HepG2 (cell line): ENCODE measurements around the gene RAB3B. TPM values are rescaled to one million over a fixed set of nuclear protein-coding genes. Genes with fewer than 3 reads are reported as not detected.

ENCODE experiments used
- ATAC-seq: fragments of 200-7000 bp; cut with Tn5 transposase; 3 replicates; pipeline ENCODE4 v1.9.1; 2020; ENCODE audit warnings: mild to moderate bottlenecking, moderate library complexity
- BruUV-seq: library from RNA; stranded (reverse); fragments of 400-500 nt; replicated peaks from 2 replicates; lab custom pipeline; 2021; lab: Mats Ljungman, UMichigan
- CTCF ChIA-PET: fragments of 300-600 bp; formaldehyde crosslinking; extraction: SDS; loops from one replicate; lab custom pipeline; 2021; ENCODE audit warnings: low total read pairs, inconsistent platforms, low intra/inter-chr PET ratio; lab: Yijun Ruan, JAX
- POLR2A ChIA-PET: fragments of 350-600 bp; sonication (Branson Sonifier 250); formaldehyde crosslinking; loops from one replicate; lab custom pipeline; 2020; ENCODE audit warnings: antibody characterized with exemption, inconsistent platforms; lab: Yijun Ruan, JAX
- DNase-seq: peaks from one replicate; pipeline ENCODE4 v3.0.0-alpha.2; 2015; ENCODE audit warnings: low spot score
- FAIRE-seq: peaks from 3 replicates; lab custom pipeline; 2011; peaks lifted over from hg19 to GRCh38; lab: Jason Lieb, UNC
- H2AFZ ChIP-seq: one replicate; pipeline ENCODE4 v1.6.1; 2011; ENCODE audit warnings: low read length, inconsistent platforms
- H3K27ac ChIP-seq: fragments of 300-600 bp; 3 replicates; pipeline ENCODE4 v1.8.0; 2011; ENCODE audit warnings: mixed run types, mild to moderate bottlenecking, mixed read lengths, low read length, inconsistent platforms; ENCODE audit not compliant: insufficient read depth; ENCODE audit errors: extremely low read length
- H3K27me3 ChIP-seq, 2 experiments: fragments of 200-600 bp in 1 of 2; 2 replicates in 1 of 2; 3 replicates in 1 of 2; pipeline versions ENCODE4 v1.6.0 to v1.8.0; 2011; ENCODE audit warnings: low read length in 2 of 2, mild to moderate bottlenecking in 2 of 2, moderate library complexity in 2 of 2, inconsistent platforms in 1 of 2; ENCODE audit not compliant: insufficient read depth in 2 of 2, control insufficient read depth in 1 of 2
- H3K36me3 ChIP-seq, 2 experiments: fragments of 200-600 bp in 1 of 2; replicated peaks in 1 of 2; 2 replicates in 1 of 2; 3 replicates in 1 of 2; pipeline versions ENCODE4 v1.5.1 to v1.8.0; 2011; ENCODE audit warnings: low read length in 2 of 2, inconsistent platforms in 1 of 2; ENCODE audit not compliant: insufficient read depth in 2 of 2, control insufficient read depth in 1 of 2
- H3K4me1 ChIP-seq: 2 replicates; pipeline ENCODE4 v1.5.1; 2012; ENCODE audit warnings: low read length, inconsistent platforms; ENCODE audit not compliant: insufficient read depth
- H3K4me2 ChIP-seq: 2 replicates; pipeline ENCODE4 v1.6.0; 2011; ENCODE audit warnings: low read depth, low read length, inconsistent platforms
- H3K4me3 ChIP-seq, 3 experiments: fragments of 200-600 bp in 1 of 3; sonication (generic), shearing (Covaris generic) in 1 of 3; replicated peaks in 1 of 3; 2 replicates each; pipeline ENCODE4 v1.5.1; 2011 to 2016; ENCODE audit warnings: low read length in 3 of 3, inconsistent platforms in 2 of 3, low read depth in 2 of 3, mild to moderate bottlenecking in 2 of 3, control low read depth in 1 of 3, mixed read lengths in 1 of 3; ENCODE audit not compliant: insufficient read depth in 1 of 3
- H3K79me2 ChIP-seq: one replicate; pipeline ENCODE4 v1.6.1; 2011; ENCODE audit warnings: low read length, inconsistent platforms; ENCODE audit not compliant: insufficient read depth
- H3K9ac ChIP-seq: 2 replicates; pipeline ENCODE4 v1.6.0; 2011; ENCODE audit warnings: mild to moderate bottlenecking, low read depth, low read length, inconsistent platforms; ENCODE audit not compliant: insufficient read depth
- H3K9me3 ChIP-seq: 2 replicates; pipeline ENCODE4 v1.5.1; 2012; ENCODE audit warnings: mild to moderate bottlenecking, low read length
- H4K20me1 ChIP-seq: 2 replicates; pipeline ENCODE4 v1.6.0; 2011; ENCODE audit warnings: inconsistent platforms, mild to moderate bottlenecking, low read length, moderate library complexity; ENCODE audit not compliant: insufficient read depth
- CEBPZ ChIP-seq: IDR thresholded peaks from 2 replicates; pipeline ENCODE4 v1.6.1; 2012; ENCODE audit warnings: low read length, improper control_type of control experiment
- FOXC1 ChIP-seq: sonication (generic); formaldehyde crosslinking; IDR thresholded peaks from 2 replicates; pipeline ENCODE4 v1.8.0; 2022; ENCODE audit warnings: mild to moderate bottlenecking, missing genetic modification reagents, borderline replicate concordance
- HOXD1 ChIP-seq: sonication (generic); formaldehyde crosslinking; IDR thresholded peaks from 2 replicates; pipeline ENCODE4 v1.5.0; 2020; ENCODE audit warnings: missing genetic modification reagents
- KLF13 ChIP-seq: sonication (generic); formaldehyde crosslinking; IDR thresholded peaks from 2 replicates; pipeline ENCODE4 v1.4.0; 2020; ENCODE audit warnings: mild to moderate bottlenecking, missing genetic modification reagents
- NFYB ChIP-seq: sonication (generic); formaldehyde crosslinking; IDR thresholded peaks from 2 replicates; pipeline ENCODE4 v1.4.0; 2020; ENCODE audit warnings: missing genetic modification reagents
- RELA ChIP-seq: sonication (generic); formaldehyde crosslinking; IDR thresholded peaks from 2 replicates; pipeline ENCODE4 v1.4.0; 2020; ENCODE audit warnings: missing genetic modification reagents
- SAFB2 ChIP-seq: sonication (generic); formaldehyde crosslinking; IDR thresholded peaks from 2 replicates; pipeline ENCODE4 v1.5.1; 2020; ENCODE audit warnings: missing genetic modification reagents, low read depth, mild to moderate bottlenecking, borderline replicate concordance
- ZMAT3 ChIP-seq: sonication (generic); formaldehyde crosslinking; conservative IDR thresholded peaks from 2 replicates; pipeline ENCODE4 v1.7.0; 2021; ENCODE audit warnings: missing genetic modification reagents
- ZZZ3 ChIP-seq: sonication (generic); formaldehyde crosslinking; IDR thresholded peaks from 2 replicates; pipeline ENCODE4 v1.4.0; 2020; ENCODE audit warnings: missing genetic modification reagents, mild to moderate bottlenecking, borderline replicate concordance
- WGBS: methylation state at CpG from one replicate; pipeline ENCODE4 v1.1.6; 2017; ENCODE audit warnings: low lambda C conversion rate; 5-methylcytosine and 5-hydroxymethylcytosine counted together
- in situ Hi-C: cut with HindIII; loops from 2 replicates; pipeline ENCODE4 v1.10.0; 2017; ENCODE audit warnings: low pct_unique_long_range_greater_than_20kb; ENCODE audit not compliant: extremely low pct_ligation_motif_present
- intact Hi-C: fragments of 100-400 bp; cut with micrococcal nuclease; formaldehyde crosslinking; loops from one replicate; pipeline ENCODE4 v1.10.0; 2022; ENCODE audit not compliant: unreplicated experiment
- polyA plus RNA-seq, 8 experiments: library from polyadenylated mRNA; depleted of rRNA in 3 of 8; stranded (reverse) in 7 of 8; unstranded in 1 of 8; fragments of >200 nt; fragmentation: Illumina TruSeq in 4 of 8; extraction: Trizol in 4 of 8; gene quantifications; 2 replicates each; pipeline versions ENCODE4 v1.2.1 to v1.2.3, GENCODE V29; 2011 to 2016; ENCODE audit warnings: low read depth in 4 of 8, missing spikeins in 1 of 8, mixed read lengths in 1 of 8; ENCODE audit not compliant: insufficient read depth in 1 of 8
- total RNA-seq, 5 experiments: library from RNA; depleted of rRNA; stranded (reverse); fragments of >200 nt; fragmentation: Illumina TruSeq; extraction: Trizol; gene quantifications; 2 replicates each; pipeline ENCODE4 v1.2.3, GENCODE V29; 2016; ENCODE audit warnings: low read depth in 1 of 5
- TF ChIP-seq, protein P1 (sequence below): fragments of 450-650 bp; IDR thresholded peaks from 2 replicates; pipeline ENCODE4 v1.6.1; 2016
- TF ChIP-seq, protein P2 (sequence below): sonication (generic); formaldehyde crosslinking; IDR thresholded peaks from 2 replicates; pipeline ENCODE4 v1.5.1; 2020; ENCODE audit warnings: mild to moderate bottlenecking, missing genetic modification reagents
- TF ChIP-seq, protein P3 (sequence below): sonication (generic); formaldehyde crosslinking; IDR thresholded peaks from 2 replicates; pipeline ENCODE4 v1.8.0; 2022; ENCODE audit warnings: mild to moderate bottlenecking, missing genetic modification reagents, moderate library complexity

The RAB3B gene
- total and polyA plus RNA-seq, 2 of the 13 experiments (the other 11 are each of a cell fraction or from before 2014, with no cell fraction given) = 1.0 to 1.2 TPM

DNA sequence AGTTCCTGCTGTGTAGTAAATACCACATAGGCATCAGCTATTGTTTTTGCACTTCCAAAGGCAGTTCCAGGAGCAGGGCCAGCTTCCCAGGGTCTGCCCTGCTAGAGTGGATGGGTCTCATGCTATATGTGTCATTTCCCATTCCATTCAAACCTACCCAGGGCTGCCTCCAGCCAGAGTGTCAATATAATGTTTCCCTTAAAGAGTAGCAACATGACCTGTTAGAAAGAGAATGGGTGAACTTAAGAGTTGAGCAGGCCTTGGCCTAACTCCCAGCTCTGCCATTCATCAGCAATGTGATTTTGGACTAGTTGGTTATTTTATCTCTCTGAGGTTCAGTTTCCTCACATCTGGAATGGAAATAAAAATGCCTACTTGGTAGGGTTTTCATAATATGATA is 44.9 kb downstream of the RAB3B start (continued):
- TF ChIP-seq CEBPZ (no peak), FOXC1 (CRISPR knock-in tag) (no peak), NFYB (CRISPR knock-in tag) (no peak)
- TF ChIP-seq, protein P1, sequence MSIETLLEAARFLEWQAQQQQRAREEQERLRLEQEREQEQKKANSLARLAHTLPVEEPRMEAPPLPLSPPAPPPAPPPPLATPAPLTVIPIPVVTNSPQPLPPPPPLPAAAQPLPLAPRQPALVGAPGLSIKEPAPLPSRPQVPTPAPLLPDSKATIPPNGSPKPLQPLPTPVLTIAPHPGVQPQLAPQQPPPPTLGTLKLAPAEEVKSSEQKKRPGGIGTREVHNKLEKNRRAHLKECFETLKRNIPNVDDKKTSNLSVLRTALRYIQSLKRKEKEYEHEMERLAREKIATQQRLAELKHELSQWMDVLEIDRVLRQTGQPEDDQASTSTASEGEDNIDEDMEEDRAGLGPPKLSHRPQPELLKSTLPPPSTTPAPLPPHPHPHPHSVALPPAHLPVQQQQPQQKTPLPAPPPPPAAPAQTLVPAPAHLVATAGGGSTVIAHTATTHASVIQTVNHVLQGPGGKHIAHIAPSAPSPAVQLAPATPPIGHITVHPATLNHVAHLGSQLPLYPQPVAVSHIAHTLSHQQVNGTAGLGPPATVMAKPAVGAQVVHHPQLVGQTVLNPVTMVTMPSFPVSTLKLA = no peak
- TF ChIP-seq, all 625 proteins: peak for 0

- CTCF ChIA-PET = no interaction called here
- Histone ChIP-seq H3K4me3 (no peak overlapping the region), H3K36me3 (no peaks in the 10 kb centered on the region), H3K27ac (no peak overlapping the region), H3K79me2 (no peaks in the 10 kb centered on the region), H3K9ac (no peak overlapping the region), H3K4me1 (no peaks in the 10 kb centered on the region), H4K20me1 (no peaks in the 10 kb centered on the region), H3K27me3 (no peaks in the 10 kb centered on the region), H2AFZ (no peak overlapping the region), H3K9me3 (no peaks in the 10 kb centered on the region), H3K4me2 (no peak overlapping the region)
- 67% methylated on average over 2 of the region's 2 CpGs for WGBS
- ATAC-seq (no peak), FAIRE-seq (no peak), DNase-seq (no peak)
- TF ChIP-seq, protein P2, sequence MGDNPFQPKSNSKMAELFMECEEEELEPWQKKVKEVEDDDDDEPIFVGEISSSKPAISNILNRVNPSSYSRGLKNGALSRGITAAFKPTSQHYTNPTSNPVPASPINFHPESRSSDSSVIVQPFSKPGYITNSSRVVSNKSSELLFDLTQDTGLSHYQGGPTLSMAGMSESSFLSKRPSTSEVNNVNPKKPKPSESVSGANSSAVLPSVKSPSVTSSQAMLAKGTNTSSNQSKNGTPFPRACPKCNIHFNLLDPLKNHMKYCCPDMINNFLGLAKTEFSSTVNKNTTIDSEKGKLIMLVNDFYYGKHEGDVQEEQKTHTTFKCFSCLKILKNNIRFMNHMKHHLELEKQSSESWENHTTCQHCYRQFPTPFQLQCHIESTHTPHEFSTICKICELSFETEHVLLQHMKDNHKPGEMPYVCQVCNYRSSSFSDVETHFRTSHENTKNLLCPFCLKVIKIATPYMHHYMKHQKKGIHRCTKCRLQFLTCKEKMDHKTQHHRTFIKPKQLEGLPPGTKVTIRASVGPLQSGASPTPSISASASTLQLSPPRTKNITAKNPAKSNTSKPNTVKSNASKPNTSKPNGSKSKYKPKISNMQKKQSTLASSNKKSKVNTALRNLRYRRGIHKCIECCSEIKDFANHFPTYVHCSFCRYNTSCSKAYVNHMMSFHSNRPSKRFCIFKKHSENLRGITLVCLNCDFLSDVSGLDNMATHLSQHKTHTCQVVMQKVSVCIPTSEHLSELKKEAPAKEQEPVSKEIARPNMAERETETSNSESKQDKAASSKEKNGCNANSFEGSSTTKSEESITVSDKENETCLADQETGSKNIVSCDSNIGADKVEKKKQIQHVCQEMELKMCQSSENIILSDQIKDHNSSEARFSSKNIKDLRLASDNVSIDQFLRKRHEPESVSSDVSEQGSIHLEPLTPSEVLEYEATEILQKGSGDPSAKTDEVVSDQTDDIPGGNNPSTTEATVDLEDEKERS (CRISPR knock-in tag) = no peak
- TF ChIP-seq ZMAT3 (CRISPR knock-in tag) = no peak
- no peak for TF ChIP-seq KLF13 (CRISPR knock-in tag)
- no peak for TF ChIP-seq HOXD1
- TF ChIP-seq SAFB2 (CRISPR knock-in tag) = no peak
- TF ChIP-seq, protein P3, sequence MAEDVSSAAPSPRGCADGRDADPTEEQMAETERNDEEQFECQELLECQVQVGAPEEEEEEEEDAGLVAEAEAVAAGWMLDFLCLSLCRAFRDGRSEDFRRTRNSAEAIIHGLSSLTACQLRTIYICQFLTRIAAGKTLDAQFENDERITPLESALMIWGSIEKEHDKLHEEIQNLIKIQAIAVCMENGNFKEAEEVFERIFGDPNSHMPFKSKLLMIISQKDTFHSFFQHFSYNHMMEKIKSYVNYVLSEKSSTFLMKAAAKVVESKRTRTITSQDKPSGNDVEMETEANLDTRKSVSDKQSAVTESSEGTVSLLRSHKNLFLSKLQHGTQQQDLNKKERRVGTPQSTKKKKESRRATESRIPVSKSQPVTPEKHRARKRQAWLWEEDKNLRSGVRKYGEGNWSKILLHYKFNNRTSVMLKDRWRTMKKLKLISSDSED (CRISPR knock-in tag) = no peak
- TF ChIP-seq RELA (CRISPR knock-in tag) = no peak
- TF ChIP-seq ZZZ3 (CRISPR knock-in tag) = no peak
- POLR2A ChIA-PET = no interaction called here
- no TSS peak for BruUV-seq
- intact Hi-C loops = no loop called here
- in situ Hi-C loops = no loop called here
Measured at GRCh38 chr1:51942281-51942680, 48.2 kb downstream of the RAB3B start.
